Suprapubic skin (tissue), 4 donors: ENCODE results near the gene AGPAT2. TPM values are rescaled to one million over a fixed set of nuclear protein-coding genes. Genes with fewer than 3 reads are reported as not detected.

Source experiments
- DNase-seq, 2 donors: peaks; one replicate each; pipeline ENCODE4 v3.0.0-alpha.2; 2019; ENCODE audit warnings: low spot score in 2 of 2
- H3K27ac ChIP-seq: fragments of 200-600 bp; sonication (generic); one replicate; pipeline ENCODE4 v1.5.1; 2019
- H3K27me3 ChIP-seq: fragments of 200-600 bp; sonication (generic); one replicate; pipeline ENCODE4 v1.5.1; 2019
- H3K36me3 ChIP-seq: fragments of 200-600 bp; sonication (generic); one replicate; pipeline ENCODE4 v1.5.1; 2019
- H3K4me1 ChIP-seq: fragments of 200-600 bp; sonication (generic); one replicate; pipeline ENCODE4 v1.5.1; 2019
- H3K4me3 ChIP-seq: fragments of 200-600 bp; sonication (generic); one replicate; pipeline ENCODE4 v1.5.1; 2019; ENCODE audit warnings: mild to moderate bottlenecking
- H3K9me3 ChIP-seq: fragments of 200-600 bp; sonication (generic); one replicate; pipeline ENCODE4 v1.5.1; 2019
- EP300 ChIP-seq: sonication (generic); formaldehyde crosslinking; IDR thresholded peaks from one replicate; pipeline ENCODE4 v1.6.1; 2017; ENCODE audit warnings: antibody characterized with exemption
- POLR2A ChIP-seq, 2 donors: fragments of 450-650 bp; IDR thresholded peaks; one replicate each; pipeline ENCODE4 v1.6.1; 2017; ENCODE audit warnings: antibody characterized with exemption in 2 of 2, mild to moderate bottlenecking in 2 of 2, moderate library complexity in 2 of 2
- POLR2AphosphoS5 ChIP-seq, 3 donors: sonication (generic); formaldehyde crosslinking; IDR thresholded peaks; one replicate each; pipeline ENCODE4 v1.6.1; 2017; ENCODE audit warnings: antibody characterized with exemption in 3 of 3
- WGBS: methylation state at CpG from one replicate; pipeline ENCODE4 v1.1.5; 2018; 5-methylcytosine and 5-hydroxymethylcytosine counted together
- total RNA-seq, 4 donors: library from RNA; depleted of rRNA; stranded (reverse); fragments of >200 nt; gene quantifications; one replicate each; pipeline ENCODE4 v1.1.0, GENCODE V29; 2016
- TF ChIP-seq, protein P1 (sequence below), 2 donors: fragments of 200-600 bp in 1 of 2; fragments of 450-650 bp in 1 of 2; sonication (generic) in 1 of 2; IDR thresholded peaks; one replicate each; pipeline ENCODE4 v1.5.1; 2016 to 2019; ENCODE audit warnings: antibody characterized with exemption in 2 of 2, mild to moderate bottlenecking in 1 of 2, moderate library complexity in 1 of 2

Gene AGPAT2
- total RNA-seq, 4 donors from 2014 or later: 43.5 to 73.2 (median 63.5) TPM

DNA sequence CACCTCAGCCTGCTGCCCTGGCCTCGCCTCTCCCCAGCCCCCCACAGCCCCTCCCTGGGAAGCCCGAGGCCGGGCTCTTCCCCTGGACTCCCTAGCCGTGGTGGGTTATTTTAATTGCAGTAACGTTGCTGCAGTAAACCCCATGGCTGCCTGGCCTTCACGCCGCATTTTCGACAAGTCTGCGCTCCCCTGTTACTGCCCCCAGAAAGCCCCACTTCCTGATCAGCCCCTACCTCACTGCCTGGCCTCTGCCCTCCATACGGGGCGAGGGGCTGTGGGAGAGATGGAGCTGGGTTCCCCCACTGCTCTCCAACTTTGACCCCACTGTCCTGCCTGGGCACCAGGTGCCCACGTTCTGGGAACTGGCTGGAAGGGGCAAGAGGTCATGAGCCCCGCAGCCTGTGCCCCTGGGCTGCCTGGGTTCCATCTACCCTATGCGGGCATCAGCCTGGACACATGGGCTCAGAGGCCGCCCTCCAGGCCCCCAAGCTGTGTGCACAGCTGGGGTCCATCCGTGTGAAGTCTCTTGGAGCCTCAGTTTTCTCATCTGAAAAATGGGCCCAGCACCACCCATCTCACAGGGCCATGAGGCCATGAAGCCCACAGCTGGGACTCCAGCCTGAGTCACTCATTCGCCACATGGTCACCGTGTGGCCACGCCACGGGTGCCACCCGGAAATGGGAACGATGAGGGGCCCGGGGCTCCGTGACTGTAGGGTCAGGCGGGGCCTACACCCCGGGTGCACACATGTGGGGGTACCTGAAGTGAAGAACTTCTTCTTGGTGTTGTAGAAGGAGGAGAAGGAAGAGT is 13.1 kb downstream of the AGPAT2 start:
- Histone ChIP-seq H3K4me1 (peaks cover 11% of the 10 kb centered on the region), H3K27ac (no peak overlapping the region), H3K9me3 (no peaks in the 10 kb centered on the region), H3K36me3 (peaks cover 45% of the 10 kb centered on the region), H3K27me3 (peaks cover 13% of the 10 kb centered on the region), H3K4me3 (no peak overlapping the region)
- DNase-seq: no peak
- WGBS: 95% methylated on average over 15 of the region's 26 CpGs
- TF ChIP-seq EP300 (no peak), POLR2A (IDR thresholded peaks at IDR 0.05) (no peak), POLR2AphosphoS5 (IDR thresholded peaks at IDR 0.05) (no peak)
- TF ChIP-seq, protein P1, sequence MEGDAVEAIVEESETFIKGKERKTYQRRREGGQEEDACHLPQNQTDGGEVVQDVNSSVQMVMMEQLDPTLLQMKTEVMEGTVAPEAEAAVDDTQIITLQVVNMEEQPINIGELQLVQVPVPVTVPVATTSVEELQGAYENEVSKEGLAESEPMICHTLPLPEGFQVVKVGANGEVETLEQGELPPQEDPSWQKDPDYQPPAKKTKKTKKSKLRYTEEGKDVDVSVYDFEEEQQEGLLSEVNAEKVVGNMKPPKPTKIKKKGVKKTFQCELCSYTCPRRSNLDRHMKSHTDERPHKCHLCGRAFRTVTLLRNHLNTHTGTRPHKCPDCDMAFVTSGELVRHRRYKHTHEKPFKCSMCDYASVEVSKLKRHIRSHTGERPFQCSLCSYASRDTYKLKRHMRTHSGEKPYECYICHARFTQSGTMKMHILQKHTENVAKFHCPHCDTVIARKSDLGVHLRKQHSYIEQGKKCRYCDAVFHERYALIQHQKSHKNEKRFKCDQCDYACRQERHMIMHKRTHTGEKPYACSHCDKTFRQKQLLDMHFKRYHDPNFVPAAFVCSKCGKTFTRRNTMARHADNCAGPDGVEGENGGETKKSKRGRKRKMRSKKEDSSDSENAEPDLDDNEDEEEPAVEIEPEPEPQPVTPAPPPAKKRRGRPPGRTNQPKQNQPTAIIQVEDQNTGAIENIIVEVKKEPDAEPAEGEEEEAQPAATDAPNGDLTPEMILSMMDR (IDR thresholded peaks at IDR 0.05): no peak

DNA sequence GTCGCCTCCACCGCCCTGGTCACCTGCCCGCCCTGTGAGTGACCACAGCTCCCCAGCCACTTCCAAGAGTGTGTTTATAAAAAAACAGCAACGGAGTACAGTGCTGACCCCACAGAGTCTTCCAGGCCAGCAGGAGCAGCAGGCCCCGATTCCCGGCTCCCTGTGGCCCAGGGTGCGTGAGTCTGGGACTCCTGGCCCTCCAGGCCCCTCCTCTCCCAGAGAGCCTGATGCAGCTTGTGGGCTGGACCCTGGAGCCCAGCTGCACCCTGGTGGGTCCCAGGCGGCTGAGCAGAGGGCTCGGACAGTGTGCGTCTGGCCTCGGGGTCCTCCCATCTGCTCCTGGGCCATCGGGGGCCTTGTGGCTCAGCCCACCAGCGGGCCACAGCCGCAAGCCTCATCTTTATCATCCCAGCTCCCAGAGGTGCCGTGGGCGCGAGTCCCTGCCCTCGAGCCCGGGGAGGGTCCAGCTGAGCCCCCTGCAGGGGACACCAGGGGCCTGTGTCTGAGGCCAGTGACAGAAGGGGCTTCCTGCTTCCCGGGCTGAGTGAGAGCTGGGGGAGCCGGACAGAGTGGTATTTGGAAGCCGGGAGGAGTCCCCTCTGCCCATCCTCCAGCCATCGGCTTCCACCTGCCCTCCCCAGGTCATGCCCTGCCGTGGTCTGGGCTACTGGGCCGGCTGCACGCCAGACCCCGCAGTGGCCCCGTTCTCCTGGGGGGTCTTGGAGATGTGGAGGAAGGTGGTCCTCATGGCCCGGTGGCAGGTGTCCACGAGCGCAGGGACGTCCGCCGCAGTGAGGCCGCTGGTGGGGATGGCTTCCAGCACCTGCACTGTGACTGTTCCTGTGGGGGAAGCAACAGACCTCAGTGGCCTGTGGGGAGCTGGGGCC is 13.9 kb downstream of the AGPAT2 start:
- DNase-seq: no peak
- no CpG with 5 or more reads among the region's 35 CpGs for WGBS
- TF ChIP-seq, protein P1 (IDR thresholded peaks at IDR 0.05): no peak
- TF ChIP-seq POLR2AphosphoS5 (IDR thresholded peaks at IDR 0.05) (no peak), POLR2A (IDR thresholded peaks at IDR 0.05) (no peak), EP300 (no peak)
- Histone ChIP-seq H3K36me3 (peaks cover 45% of the 10 kb centered on the region), H3K27me3 (peaks cover 14% of the 10 kb centered on the region), H3K9me3 (no peaks in the 10 kb centered on the region), H3K4me1 (peaks cover 3% of the 10 kb centered on the region), H3K4me3 (no peak overlapping the region), H3K27ac (no peak overlapping the region)

DNA sequence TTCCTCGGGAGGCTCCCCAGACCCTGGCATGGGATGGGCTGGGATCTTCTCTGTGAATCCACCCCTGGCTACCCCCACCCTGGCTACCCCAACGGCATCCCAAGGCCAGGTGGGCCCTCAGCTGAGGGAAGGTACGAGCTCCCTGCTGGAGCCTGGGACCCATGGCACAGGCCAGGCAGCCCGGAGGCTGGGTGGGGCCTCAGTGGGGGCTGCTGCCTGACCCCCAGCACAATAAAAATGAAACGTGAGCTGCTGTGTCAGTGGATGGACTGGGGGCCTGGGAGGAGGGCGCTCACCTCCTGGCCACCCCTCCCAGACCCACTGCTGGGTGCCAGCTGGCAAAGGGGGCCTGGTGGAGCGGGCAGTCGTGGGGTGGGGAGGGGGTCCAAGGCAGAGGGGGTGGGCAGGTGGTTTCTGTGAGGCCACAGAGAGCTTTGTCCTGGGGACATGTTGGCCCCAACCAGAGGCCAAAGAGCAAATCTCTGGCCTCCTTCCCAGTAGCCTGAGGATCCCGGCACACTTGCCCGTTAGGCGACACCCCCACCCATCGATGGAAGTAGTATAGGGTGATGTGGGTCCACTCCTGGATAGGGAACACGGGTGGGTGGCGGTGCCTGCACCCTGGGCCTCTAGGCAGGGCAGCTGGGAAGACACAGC is 14.7 kb downstream of the AGPAT2 start:
- Histone ChIP-seq H3K27ac (no peak overlapping the region), H3K9me3 (no peaks in the 10 kb centered on the region), H3K27me3 (peaks cover 14% of the 10 kb centered on the region), H3K4me1 (peaks cover 3% of the 10 kb centered on the region), H3K36me3 (peaks cover 45% of the 10 kb centered on the region), H3K4me3 (no peak overlapping the region)
- no peak for DNase-seq
- 58% methylated on average over 6 of the region's 14 CpGs for WGBS
- TF ChIP-seq EP300 (no peak), POLR2AphosphoS5 (IDR thresholded peaks at IDR 0.05) (no peak), POLR2A (IDR thresholded peaks at IDR 0.05) (no peak)
- TF ChIP-seq, protein P1 (IDR thresholded peaks at IDR 0.05): no peak

DNA sequence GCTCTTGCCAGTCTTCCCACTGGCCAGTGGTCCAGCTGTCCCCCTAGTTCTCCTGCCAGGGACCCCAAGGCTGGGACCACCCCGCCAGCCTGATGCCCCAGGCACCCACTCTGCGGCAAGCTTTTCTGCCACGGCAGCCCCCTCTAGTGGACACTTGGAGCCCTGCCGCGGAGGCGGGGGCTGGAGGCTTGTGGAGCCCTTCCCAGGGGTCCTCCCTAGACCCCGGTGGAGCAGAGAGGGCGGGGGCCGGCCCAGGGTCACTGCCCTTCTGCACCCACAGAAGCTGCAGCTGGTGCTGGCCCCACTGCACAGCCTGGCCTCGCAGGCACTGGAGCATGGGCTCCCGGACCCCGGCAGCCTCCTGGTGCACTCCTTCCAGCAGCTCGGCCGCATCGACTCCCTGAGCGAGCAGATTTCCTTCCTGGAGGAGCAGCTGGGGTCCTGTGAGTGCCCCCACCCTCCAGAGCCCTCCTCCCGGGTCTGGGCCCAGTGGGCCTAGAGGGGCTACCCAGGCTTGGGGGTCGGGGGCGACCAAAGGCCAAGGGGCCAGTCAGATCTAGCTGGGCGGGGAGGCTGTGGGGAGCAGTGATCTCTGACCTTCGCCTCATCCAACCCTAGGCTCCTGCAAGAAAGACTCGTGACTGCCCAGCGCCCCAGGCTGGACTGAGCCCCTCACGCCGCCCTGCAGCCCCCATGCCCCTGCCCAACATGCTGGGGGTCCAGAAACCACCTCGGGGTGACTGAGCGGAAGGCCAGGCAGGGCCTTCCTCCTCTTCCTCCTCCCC is 15.4 kb downstream of the AGPAT2 start:
- no peak for TF ChIP-seq POLR2AphosphoS5 (IDR thresholded peaks at IDR 0.05)
- TF ChIP-seq, protein P1 (IDR thresholded peaks at IDR 0.05): peak in 1 of 2 donors; percentile 89
- H3K27me3 ChIP-seq: peaks cover 20% of the 10 kb centered on the region
- peaks cover 39% of the 10 kb centered on the region for H3K36me3 ChIP-seq
- WGBS: 40% methylated on average over 22 of the region's 27 CpGs
- no peak for DNase-seq
- H3K9me3 ChIP-seq: no peaks in the 10 kb centered on the region
- H3K27ac ChIP-seq: no peak overlapping the region
- no peak overlapping the region for H3K4me3 ChIP-seq
- peaks cover 3% of the 10 kb centered on the region for H3K4me1 ChIP-seq
